ENCODE data around the gene HOOK2.

HOOK2 gene

DNA sequence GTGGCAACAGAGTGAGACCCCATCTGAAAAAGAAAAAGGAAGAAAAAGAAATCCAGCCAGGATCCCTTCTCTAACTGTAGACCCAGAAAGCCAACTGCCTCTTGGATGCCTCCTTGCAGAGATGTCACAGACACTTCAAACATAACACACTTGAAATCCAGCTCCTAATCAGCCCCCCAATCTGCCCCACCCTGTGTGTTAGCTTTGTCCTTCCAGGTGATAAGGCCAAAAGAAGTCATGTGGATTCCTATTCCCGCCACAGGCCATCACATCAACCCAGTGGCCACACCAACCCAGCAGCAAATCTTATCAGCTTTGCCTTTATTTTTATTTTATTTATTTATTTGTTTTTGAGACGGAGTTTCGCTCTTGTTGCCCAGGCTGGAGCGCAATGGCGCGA, 15.7 kb downstream of the HOOK2 start:
- H3K27me3 ChIP-seq (ENCODE audit: low read depth, low read length), result no peaks in the 10 kb centered on the region
- peaks cover 0 to 4% of the 10 kb centered on the region in 2 donors for H3K4me1 ChIP-seq (ENCODE audit: control insufficient read depth in 1 of 2, insufficient read depth in 2 of 2, low read length in 2 of 2)
- H3K4me3 ChIP-seq (ENCODE audit: low read depth in 1 of 2, low read length in 2 of 2), result no peak overlapping the region
- no peaks in the 10 kb centered on the region for H3K9me3 ChIP-seq (ENCODE audit: control insufficient read depth in 1 of 2, low read length in 2 of 2)
- no peak overlapping the region for H3K27ac ChIP-seq (ENCODE audit: low read length)
- peaks cover 0 to 13% of the 10 kb centered on the region in 2 donors for H3K36me3 ChIP-seq (ENCODE audit: control insufficient read depth in 1 of 2, insufficient read depth in 2 of 2, low read length in 2 of 2)

DNA sequence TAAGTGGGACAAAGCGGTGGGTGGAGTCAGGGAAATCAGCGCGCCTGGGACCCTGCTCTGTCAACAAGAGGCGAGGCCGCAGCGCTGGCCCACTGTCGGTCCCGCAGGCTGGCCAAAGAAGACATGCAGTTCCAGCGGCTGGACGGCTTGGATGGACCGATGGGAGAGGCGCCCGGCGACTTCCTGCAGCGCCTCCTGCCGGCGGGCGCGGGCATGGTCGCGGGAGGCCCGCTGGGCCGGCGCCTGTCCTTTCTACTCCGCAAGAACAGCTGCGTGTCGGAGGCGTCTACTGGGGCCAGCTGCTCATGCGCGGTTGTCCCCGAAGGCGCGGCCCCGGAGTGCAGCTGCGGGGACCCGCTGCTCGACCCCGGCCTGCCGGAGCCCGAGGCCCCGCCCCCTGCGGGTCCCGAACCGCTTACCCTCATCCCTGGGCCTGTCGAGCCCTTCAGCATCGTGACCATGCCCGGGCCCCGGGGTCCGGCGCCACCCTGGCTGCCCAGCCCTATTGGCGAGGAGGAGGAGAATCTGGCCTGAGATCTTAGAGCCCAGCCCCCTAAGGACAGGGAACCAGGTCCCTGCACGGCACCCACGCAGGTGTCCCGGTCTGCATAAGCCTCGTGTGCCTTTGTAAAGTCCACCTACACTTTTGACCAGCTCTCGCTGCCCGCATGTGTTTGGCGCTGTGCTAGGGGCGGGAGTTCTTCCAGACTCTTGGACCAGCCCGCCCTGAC, 17.6 kb downstream of the HOOK2 start:
- Histone ChIP-seq H3K9me3 (ENCODE audit: control insufficient read depth in 1 of 2, low read length in 2 of 2) (no peaks in the 10 kb centered on the region), H3K36me3 (ENCODE audit: control insufficient read depth in 1 of 2, insufficient read depth in 2 of 2, low read length in 2 of 2) (no peaks in the 10 kb centered on the region), H3K27me3 (ENCODE audit: low read depth, low read length) (peaks cover 6% of the 10 kb centered on the region), H3K27ac (ENCODE audit: low read length) (no peak overlapping the region), H3K4me1 (ENCODE audit: control insufficient read depth in 1 of 2, insufficient read depth in 2 of 2, low read length in 2 of 2) (peaks cover 0 to 4% of the 10 kb centered on the region in 2 donors), H3K4me3 (ENCODE audit: low read depth in 1 of 2, low read length in 2 of 2) (peak overlapping the region in 1 of 2 donors; percentile 55)

DNA sequence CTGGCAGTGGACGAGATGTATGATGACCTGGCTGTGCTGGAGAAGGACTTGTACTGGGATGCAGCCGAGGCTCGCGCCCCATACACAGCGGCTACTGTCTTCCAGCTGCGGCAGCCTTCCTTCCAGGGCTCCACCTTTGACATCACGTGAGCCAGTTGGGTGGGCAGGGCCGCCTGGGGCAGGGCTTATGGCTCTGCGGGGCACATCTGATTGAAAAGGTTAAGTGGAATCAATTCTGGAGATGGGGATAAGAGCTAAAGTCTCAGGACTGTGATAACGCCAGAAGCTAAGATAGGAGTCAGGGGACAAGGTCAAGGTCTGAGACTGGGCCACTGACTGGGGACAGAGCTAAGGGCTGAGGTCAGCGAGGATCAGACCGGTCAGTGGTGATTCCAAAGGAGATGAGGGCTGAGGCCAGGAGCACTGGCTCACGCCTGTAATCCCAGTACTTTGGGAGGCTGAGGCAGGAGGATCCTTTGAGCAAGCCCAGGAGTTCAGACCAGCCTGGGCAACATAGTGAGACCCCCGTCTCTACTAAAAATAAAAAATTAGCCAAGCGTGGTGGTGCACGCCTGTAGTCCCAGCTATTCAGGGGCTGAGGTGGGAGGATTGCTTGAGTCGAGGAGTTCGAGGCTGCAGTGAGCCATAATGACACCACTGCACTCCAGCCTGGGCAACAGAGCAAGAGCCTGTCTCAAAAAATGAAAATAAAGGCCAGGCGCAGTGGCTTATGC, 19.0 kb downstream of the HOOK2 start:
- Histone ChIP-seq H3K27ac (ENCODE audit: low read length) (no peak overlapping the region), H3K4me1 (ENCODE audit: control insufficient read depth in 1 of 2, insufficient read depth in 2 of 2, low read length in 2 of 2) (peaks cover 0 to 4% of the 10 kb centered on the region in 2 donors), H3K36me3 (ENCODE audit: control insufficient read depth in 1 of 2, insufficient read depth in 2 of 2, low read length in 2 of 2) (no peaks in the 10 kb centered on the region), H3K4me3 (ENCODE audit: low read depth in 1 of 2, low read length in 2 of 2) (no peak overlapping the region), H3K27me3 (ENCODE audit: low read depth, low read length) (peaks cover 6% of the 10 kb centered on the region), H3K9me3 (ENCODE audit: control insufficient read depth in 1 of 2, low read length in 2 of 2) (no peaks in the 10 kb centered on the region)

DNA sequence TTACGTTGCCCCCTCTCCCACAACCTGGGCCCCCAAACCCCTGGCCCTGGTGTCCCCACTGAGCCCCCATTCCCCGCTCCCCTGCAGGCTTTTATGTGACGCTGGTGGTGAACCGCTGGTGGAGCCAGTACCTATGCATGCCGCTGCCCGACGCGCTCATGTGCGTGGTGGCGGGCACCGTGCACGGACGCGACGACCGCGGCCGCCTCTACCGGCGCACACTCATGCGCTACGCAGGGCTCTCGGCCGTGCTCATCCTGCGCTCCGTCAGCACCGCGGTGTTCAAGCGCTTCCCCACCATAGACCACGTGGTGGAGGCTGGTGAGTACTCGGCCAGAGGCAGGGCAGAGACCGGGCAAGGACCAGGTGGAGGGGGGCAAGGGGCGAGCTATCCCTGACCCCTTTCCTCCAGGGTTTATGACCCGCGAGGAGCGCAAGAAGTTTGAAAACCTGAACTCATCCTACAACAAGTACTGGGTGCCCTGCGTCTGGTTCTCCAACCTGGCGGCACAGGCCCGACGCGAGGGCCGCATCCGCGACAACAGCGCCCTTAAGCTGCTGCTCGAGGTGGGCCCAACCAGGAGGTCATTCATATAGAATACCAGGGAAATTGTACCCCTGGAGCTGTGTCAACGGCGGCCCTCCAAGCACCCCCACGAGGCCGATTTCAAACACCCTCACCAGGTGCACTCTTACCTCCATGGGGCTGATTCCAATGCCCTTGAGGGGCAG, 20.7 kb downstream of the HOOK2 start:
- Histone ChIP-seq H3K27me3 (ENCODE audit: low read depth, low read length) (peaks cover 6% of the 10 kb centered on the region), H3K36me3 (ENCODE audit: control insufficient read depth in 1 of 2, insufficient read depth in 2 of 2, low read length in 2 of 2) (no peaks in the 10 kb centered on the region), H3K27ac (ENCODE audit: low read length) (no peak overlapping the region), H3K4me1 (ENCODE audit: control insufficient read depth in 1 of 2, insufficient read depth in 2 of 2, low read length in 2 of 2) (peaks cover 0 to 4% of the 10 kb centered on the region in 2 donors), H3K4me3 (ENCODE audit: low read depth in 1 of 2, low read length in 2 of 2) (no peak overlapping the region), H3K9me3 (ENCODE audit: control insufficient read depth in 1 of 2, low read length in 2 of 2) (no peaks in the 10 kb centered on the region)

DNA sequence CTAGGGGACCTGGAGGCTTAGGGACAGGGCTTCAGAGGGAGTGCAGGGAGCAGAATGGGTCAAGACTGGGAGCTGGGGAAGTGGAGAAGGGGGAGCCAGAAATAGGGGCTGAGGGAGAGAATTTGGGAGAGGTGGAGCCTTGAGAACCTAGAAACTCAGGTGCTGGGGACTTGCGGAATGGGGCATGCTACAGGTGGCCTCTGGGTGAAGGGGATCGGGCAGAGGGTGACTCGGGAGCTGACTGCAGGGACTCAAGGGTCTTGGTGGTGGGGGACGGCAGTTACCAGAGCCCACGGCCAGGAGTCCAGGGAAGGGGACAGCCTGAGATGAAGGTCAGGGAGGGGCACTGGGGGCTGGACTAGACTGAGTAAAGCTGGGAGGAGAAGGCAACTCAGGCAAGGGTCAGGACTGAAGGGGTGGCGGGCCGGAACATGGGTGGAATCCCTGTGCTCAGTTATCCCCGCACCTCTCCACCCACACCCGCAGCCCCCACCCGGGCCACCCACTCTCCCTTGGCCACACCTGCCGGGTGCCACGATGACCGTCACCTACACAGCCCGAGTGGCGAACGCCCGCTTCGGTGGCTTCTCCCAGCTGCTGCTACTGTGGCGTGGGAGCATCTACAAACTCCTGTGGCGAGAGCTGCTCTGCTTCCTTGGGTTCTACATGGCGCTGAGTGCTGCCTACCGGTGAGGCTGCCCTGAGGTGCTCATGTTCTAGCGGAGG, 23.1 kb downstream of the HOOK2 start:
- peaks cover 9 to 11% of the 10 kb centered on the region in 2 donors for H3K36me3 ChIP-seq (ENCODE audit: control insufficient read depth in 1 of 2, insufficient read depth in 2 of 2, low read length in 2 of 2)
- no peak overlapping the region for H3K4me3 ChIP-seq (ENCODE audit: low read depth in 1 of 2, low read length in 2 of 2)
- H3K27ac ChIP-seq (ENCODE audit: low read length), result no peak overlapping the region
- peaks cover 6% of the 10 kb centered on the region for H3K27me3 ChIP-seq (ENCODE audit: low read depth, low read length)
- no peaks in the 10 kb centered on the region for H3K4me1 ChIP-seq (ENCODE audit: control insufficient read depth in 1 of 2, insufficient read depth in 2 of 2, low read length in 2 of 2)
- peaks cover 0 to 9% of the 10 kb centered on the region in 2 donors for H3K9me3 ChIP-seq (ENCODE audit: control insufficient read depth in 1 of 2, low read length in 2 of 2)

DNA sequence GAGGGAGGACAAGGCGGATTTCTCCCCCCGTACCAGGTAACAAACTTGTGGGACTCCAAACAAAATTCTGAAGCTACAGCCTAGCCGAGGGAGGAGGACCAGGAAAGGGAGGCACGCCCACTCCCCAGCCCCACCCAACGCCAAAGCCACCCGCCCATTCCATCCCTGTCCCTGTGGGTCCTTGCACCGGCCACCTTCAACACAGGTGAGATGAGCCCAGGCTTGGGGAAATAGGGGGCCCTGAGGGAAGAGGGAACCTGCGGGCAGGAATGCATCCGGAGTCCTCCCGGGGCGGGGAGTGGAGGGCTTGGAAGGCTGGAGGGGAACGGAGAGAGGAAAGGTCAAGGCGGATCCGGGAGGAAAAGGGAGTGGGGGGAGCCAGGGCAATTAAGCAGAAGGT, 23.7 kb downstream of the HOOK2 start, which contains the start of gene BEST2:
BEST2 (plus strand) TSS at position 157 of the 400 bp plus-strand sequence. CDS start 802 bp downstream, outside the sequence.
- no peaks in the 10 kb centered on the region for H3K4me1 ChIP-seq (ENCODE audit: control insufficient read depth in 1 of 2, insufficient read depth in 2 of 2, low read length in 2 of 2)
- H3K27me3 ChIP-seq (ENCODE audit: low read depth, low read length), result peaks cover 6% of the 10 kb centered on the region
- H3K27ac ChIP-seq (ENCODE audit: low read length), result no peak within 1 kb of the TSS
- peaks cover 11 to 17% of the 10 kb centered on the region in 2 donors for H3K36me3 ChIP-seq (ENCODE audit: control insufficient read depth in 1 of 2, insufficient read depth in 2 of 2, low read length in 2 of 2)
- H3K9me3 ChIP-seq (ENCODE audit: control insufficient read depth in 1 of 2, low read length in 2 of 2), result peaks cover 0 to 11% of the 10 kb centered on the region in 2 donors
- H3K4me3 ChIP-seq (ENCODE audit: low read depth in 1 of 2, low read length in 2 of 2), result no peak within 1 kb of the TSS

DNA sequence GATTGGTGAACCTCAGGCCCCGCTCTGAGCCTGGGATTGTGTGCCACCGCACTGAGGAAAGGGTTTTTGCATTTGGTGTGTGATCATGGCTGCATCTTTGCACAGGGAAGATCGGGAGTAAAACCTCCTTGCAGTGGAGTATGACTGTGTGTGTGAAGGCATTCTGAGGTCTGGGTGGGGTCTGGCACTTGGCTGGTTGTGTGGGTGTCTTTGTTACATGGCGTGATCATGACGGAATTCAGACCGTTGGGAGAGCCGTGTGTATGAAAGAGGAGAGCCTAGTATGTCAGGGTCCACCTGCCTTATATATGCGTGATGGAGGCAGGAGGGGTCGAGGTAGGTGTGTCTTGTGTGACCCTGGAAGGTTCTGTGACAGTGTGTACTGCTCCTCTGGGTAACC, 24.5 kb downstream of the HOOK2 start:
- H3K36me3 ChIP-seq (ENCODE audit: control insufficient read depth in 1 of 2, insufficient read depth in 2 of 2, low read length in 2 of 2), result peaks cover 14 to 25% of the 10 kb centered on the region in 2 donors
- H3K27ac ChIP-seq (ENCODE audit: low read length), result no peak overlapping the region
- H3K4me3 ChIP-seq (ENCODE audit: low read depth in 1 of 2, low read length in 2 of 2), result no peak overlapping the region
- no peaks in the 10 kb centered on the region for H3K4me1 ChIP-seq (ENCODE audit: control insufficient read depth in 1 of 2, insufficient read depth in 2 of 2, low read length in 2 of 2)
- H3K9me3 ChIP-seq (ENCODE audit: control insufficient read depth in 1 of 2, low read length in 2 of 2), result peaks cover 0 to 11% of the 10 kb centered on the region in 2 donors
- peaks cover 6% of the 10 kb centered on the region for H3K27me3 ChIP-seq (ENCODE audit: low read depth, low read length)

DNA sequence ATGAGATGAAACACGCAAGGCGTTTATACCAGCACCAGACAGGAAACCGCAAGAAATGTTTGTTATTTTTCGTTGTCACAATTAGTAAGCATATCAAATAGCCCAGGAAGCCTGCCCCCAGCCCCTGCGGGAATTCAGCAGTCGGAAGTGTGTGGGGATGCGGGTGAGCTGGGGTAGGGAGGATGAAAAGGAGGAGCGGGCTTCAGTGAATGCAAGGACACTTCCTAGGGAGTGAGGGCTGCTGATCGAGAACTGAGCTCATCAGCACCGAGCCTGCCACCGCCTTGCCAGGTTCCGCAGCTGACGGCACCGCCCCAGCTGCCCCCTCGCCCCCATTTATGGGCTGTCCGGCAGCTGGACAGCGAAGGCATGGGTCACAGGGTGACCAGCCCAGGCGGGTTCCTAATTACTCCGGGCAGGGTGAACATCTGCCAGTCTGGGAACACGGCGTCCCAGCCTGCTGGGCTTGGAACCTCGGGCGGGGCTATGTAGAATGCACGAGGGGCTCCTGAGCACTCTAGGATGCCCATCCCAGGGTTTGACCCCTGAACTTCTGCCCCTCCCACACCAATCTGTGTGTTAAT, 25.3 kb downstream of the HOOK2 start:
- H3K4me1 ChIP-seq (ENCODE audit: control insufficient read depth in 1 of 2, insufficient read depth in 2 of 2, low read length in 2 of 2), result no peaks in the 10 kb centered on the region
- H3K27ac ChIP-seq (ENCODE audit: low read length), result no peak overlapping the region
- no peak overlapping the region for H3K4me3 ChIP-seq (ENCODE audit: low read depth in 1 of 2, low read length in 2 of 2)
- peaks cover 0 to 11% of the 10 kb centered on the region in 2 donors for H3K9me3 ChIP-seq (ENCODE audit: control insufficient read depth in 1 of 2, low read length in 2 of 2)
- H3K36me3 ChIP-seq (ENCODE audit: control insufficient read depth in 1 of 2, insufficient read depth in 2 of 2, low read length in 2 of 2), result peaks cover 14 to 33% of the 10 kb centered on the region in 2 donors
- peaks cover 6% of the 10 kb centered on the region for H3K27me3 ChIP-seq (ENCODE audit: low read depth, low read length)

DNA sequence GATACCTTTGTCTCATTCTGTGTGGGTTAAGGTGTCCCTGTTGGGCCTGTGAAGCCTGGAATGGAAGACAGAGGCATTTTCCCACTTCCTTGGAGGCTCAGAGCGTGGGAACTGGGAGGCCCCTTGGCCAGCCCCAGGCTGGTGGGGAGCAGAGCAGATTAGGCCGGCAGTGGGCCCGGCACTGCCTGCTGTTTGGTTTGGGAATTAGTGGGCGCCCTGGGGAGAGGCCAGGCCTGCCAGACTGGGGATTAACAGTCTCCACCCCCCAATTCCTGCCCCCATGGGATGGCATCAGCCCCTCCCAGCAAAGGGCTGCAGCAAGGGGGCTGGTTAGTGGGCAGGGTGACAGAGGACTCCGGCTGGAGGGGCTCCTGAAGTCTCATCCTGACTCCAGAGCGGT, 26.9 kb downstream of the HOOK2 start:
- Histone ChIP-seq H3K27me3 (ENCODE audit: low read depth, low read length) (peaks cover 4% of the 10 kb centered on the region), H3K9me3 (ENCODE audit: control insufficient read depth in 1 of 2, low read length in 2 of 2) (peaks cover 0 to 11% of the 10 kb centered on the region in 2 donors), H3K4me3 (ENCODE audit: low read depth in 1 of 2, low read length in 2 of 2) (no peak overlapping the region), H3K4me1 (ENCODE audit: control insufficient read depth in 1 of 2, insufficient read depth in 2 of 2, low read length in 2 of 2) (no peaks in the 10 kb centered on the region), H3K36me3 (ENCODE audit: control insufficient read depth in 1 of 2, insufficient read depth in 2 of 2, low read length in 2 of 2) (peaks cover 14 to 42% of the 10 kb centered on the region in 2 donors), H3K27ac (ENCODE audit: low read length) (no peak overlapping the region)

DNA sequence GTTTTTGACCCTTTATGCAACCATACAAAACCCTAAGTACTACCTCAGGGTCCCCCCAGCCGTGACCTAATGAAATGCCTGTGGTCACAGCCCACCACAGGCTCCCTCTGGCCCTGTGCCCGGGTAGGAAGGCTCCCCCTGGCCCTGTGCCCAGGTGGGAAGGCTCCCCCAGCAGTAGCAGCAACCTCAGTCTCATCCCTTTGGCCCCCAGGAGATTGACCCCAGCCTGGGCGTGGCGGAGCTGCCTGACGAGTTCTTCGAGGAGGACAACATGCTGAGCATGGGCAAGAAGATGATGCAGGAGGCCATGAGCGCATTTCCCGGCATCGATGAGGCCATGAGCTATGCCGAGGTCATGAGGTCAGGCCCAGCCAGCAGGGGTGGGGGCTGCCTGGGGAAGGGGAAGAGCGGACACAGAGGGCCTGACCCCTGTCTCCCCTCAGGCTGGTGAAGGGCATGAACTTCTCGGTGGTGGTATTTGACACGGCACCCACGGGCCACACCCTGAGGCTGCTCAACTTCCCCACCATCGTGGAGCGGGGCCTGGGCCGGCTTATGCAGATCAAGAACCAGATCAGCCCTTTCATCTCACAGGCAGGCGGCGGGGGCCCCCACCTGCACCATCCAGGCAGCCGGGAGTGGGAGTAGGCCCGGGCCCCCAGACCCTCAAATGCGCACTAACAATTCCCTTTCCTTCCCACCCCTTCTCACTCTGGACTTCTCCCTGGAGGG, 30.0 kb downstream of the HOOK2 start:
- H3K27me3 ChIP-seq (ENCODE audit: low read depth, low read length), result no peaks in the 10 kb centered on the region
- H3K4me1 ChIP-seq (ENCODE audit: control insufficient read depth in 1 of 2, insufficient read depth in 2 of 2, low read length in 2 of 2), result no peaks in the 10 kb centered on the region
- H3K4me3 ChIP-seq (ENCODE audit: low read depth in 1 of 2, low read length in 2 of 2), result no peak overlapping the region
- H3K9me3 ChIP-seq (ENCODE audit: control insufficient read depth in 1 of 2, low read length in 2 of 2), result peaks cover 0 to 11% of the 10 kb centered on the region in 2 donors
- H3K36me3 ChIP-seq (ENCODE audit: control insufficient read depth in 1 of 2, insufficient read depth in 2 of 2, low read length in 2 of 2), result peaks cover 14 to 55% of the 10 kb centered on the region in 2 donors
- no peak overlapping the region for H3K27ac ChIP-seq (ENCODE audit: low read length)

Measured in muscle layer of duodenum (tissue), 2 donors.